ENCODE results near the gene ANXA11. TPM values are rescaled to one million over a fixed set of nuclear protein-coding genes. Genes with fewer than 3 reads are reported as not detected.
A peak's percentile ranks its signal among the peaks of the same experiment; 100 is the strongest.
"Not testable (repeated sequence)": the region's sequence is repeated elsewhere in the genome, so short reads cannot be mapped to it uniquely, and the experiment has no call there.

Gene ANXA11
- total RNA-seq, 1 experiment from 2014 or later = 181 TPM

- H2AFZ ChIP-seq (ENCODE audit: low read depth, low read length, poor library complexity, severe bottlenecking); H3K27me3 ChIP-seq (ENCODE audit: insufficient read depth, low read length); ATAC-seq; H3K9me2 ChIP-seq (ENCODE audit: insufficient read depth); DNase-seq (ENCODE audit: low read depth, low spot score); H3K36me3 ChIP-seq (ENCODE audit: control insufficient read depth in 1 of 2, insufficient read depth in 2 of 2, low read length in 2 of 2); intact Hi-C loops (cut with micrococcal nuclease); H3K9me3 ChIP-seq (ENCODE audit: control insufficient read depth in 1 of 2, insufficient read depth in 1 of 2, low read depth in 1 of 2, low read length in 2 of 2); H4K20me1 ChIP-seq (ENCODE audit: insufficient read depth); BruUV-seq (replicated peaks); CTCF ChIA-PET: not testable (repeated sequence)
- Histone ChIP-seq H3K4me3 (replicated peaks in 1 of 2; ENCODE audit: low read depth in 1 of 2, low read length in 2 of 2) (peak overlapping the region; percentile 9 to 87), H3K79me2 (ENCODE audit: insufficient read depth, low read length) (peaks cover 91% of the 10 kb centered on the region), H3K4me1 (ENCODE audit: control insufficient read depth in 1 of 2, insufficient read depth in 2 of 2, low read length in 2 of 2) (peaks cover 61 to 86% of the 10 kb centered on the region in 2 experiments), H3K4me2 (ENCODE audit: low read length) (peak overlapping the region; percentile 94), H3K9ac (ENCODE audit: low read length) (peak overlapping the region; percentile 87), H3K27ac (ENCODE audit: low read depth, low read length) (peak overlapping the region; percentile 99; the same call in 1 of the 2 replicates)
- ChIA-PET POLR2A (interaction anchor here (0.7 kb wide), 1 partner anchor 11 kb away, joined by 4 read pairs; no protein-coding TSS in a partner anchor), RAD21 (ENCODE audit: low non-redundant PET in 1 of 2, low total read pairs in 2 of 2, uncharacterized antibody in 2 of 2, unreplicated experiment in 2 of 2) (interaction anchor here in 1 of 2 experiments (0.7 kb wide), 1 partner anchor 46 kb away, joined by 5 read pairs; no protein-coding TSS in a partner anchor)
Measured at GRCh38 chr10:80202530-80202929, 2.8 kb downstream of the ANXA11 start.

GRCh38 chr10:80201608-80202141, 3.7 kb downstream of the ANXA11 start:
- Histone ChIP-seq H4K20me1 (ENCODE audit: insufficient read depth) (peaks cover 4% of the 10 kb centered on the region; the same call in 1 of the 2 replicates), H3K27ac (ENCODE audit: low read depth, low read length) (no peak overlapping the region), H2AFZ (ENCODE audit: low read depth, low read length, poor library complexity, severe bottlenecking) (no peak overlapping the region), H3K9me3 (ENCODE audit: control insufficient read depth in 1 of 2, insufficient read depth in 1 of 2, low read depth in 1 of 2, low read length in 2 of 2) (no peaks in the 10 kb centered on the region), H3K4me2 (ENCODE audit: low read length) (peak overlapping the region; percentile 94), H3K36me3 (ENCODE audit: control insufficient read depth in 1 of 2, insufficient read depth in 2 of 2, low read length in 2 of 2) (no peaks in the 10 kb centered on the region), H3K9ac (ENCODE audit: low read length) (peak overlapping the region; percentile 87), H3K9me2 (ENCODE audit: insufficient read depth) (no peaks in the 10 kb centered on the region), H3K4me3 (replicated peaks in 1 of 2; ENCODE audit: low read depth in 1 of 2, low read length in 2 of 2) (no peak overlapping the region), H3K79me2 (ENCODE audit: insufficient read depth, low read length) (peaks cover 98% of the 10 kb centered on the region), H3K4me1 (ENCODE audit: control insufficient read depth in 1 of 2, insufficient read depth in 2 of 2, low read length in 2 of 2) (peaks cover 69 to 89% of the 10 kb centered on the region in 2 experiments), H3K27me3 (ENCODE audit: insufficient read depth, low read length) (no peaks in the 10 kb centered on the region)
- BruUV-seq (replicated peaks) = no TSS peak
- ATAC-seq = no peak
- CTCF ChIA-PET = no interaction called here
- intact Hi-C loops (cut with micrococcal nuclease) = no loop called here
- no peak for TF ChIP-seq SRF (IDR thresholded peaks at IDR 0.05; ENCODE audit: low read depth)
- no peak for TF ChIP-seq ZFX (IDR thresholded peaks at IDR 0.05)
- TF ChIP-seq POLR2AphosphoS5 (IDR thresholded peaks at IDR 0.05; ENCODE audit: low read depth, low read length) = no peak
- TF ChIP-seq TCF7L2 (IDR thresholded peaks at IDR 0.05; ENCODE audit: borderline replicate concordance, extremely low read depth, insufficient read depth, insufficient read length) = no peak
- TF ChIP-seq, protein P1, sequence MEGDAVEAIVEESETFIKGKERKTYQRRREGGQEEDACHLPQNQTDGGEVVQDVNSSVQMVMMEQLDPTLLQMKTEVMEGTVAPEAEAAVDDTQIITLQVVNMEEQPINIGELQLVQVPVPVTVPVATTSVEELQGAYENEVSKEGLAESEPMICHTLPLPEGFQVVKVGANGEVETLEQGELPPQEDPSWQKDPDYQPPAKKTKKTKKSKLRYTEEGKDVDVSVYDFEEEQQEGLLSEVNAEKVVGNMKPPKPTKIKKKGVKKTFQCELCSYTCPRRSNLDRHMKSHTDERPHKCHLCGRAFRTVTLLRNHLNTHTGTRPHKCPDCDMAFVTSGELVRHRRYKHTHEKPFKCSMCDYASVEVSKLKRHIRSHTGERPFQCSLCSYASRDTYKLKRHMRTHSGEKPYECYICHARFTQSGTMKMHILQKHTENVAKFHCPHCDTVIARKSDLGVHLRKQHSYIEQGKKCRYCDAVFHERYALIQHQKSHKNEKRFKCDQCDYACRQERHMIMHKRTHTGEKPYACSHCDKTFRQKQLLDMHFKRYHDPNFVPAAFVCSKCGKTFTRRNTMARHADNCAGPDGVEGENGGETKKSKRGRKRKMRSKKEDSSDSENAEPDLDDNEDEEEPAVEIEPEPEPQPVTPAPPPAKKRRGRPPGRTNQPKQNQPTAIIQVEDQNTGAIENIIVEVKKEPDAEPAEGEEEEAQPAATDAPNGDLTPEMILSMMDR (IDR thresholded peaks at IDR 0.05 in 2 of 3, conservative IDR thresholded peaks at IDR 0.05 in 1 of 3; ENCODE audit: borderline replicate concordance in 1 of 3, insufficient read depth in 1 of 3, low read depth in 2 of 3, low read length in 2 of 3) = no peak
- no peak for DNase-seq (ENCODE audit: low read depth, low spot score)
- POLR2A ChIA-PET = no interaction called here
- RAD21 ChIA-PET (ENCODE audit: low non-redundant PET in 1 of 2, low total read pairs in 2 of 2, uncharacterized antibody in 2 of 2, unreplicated experiment in 2 of 2) = no interaction called here

Measured in HCT116 (cell line).